H1 (cell line): ENCODE data around the gene TIGIT. TPM values are rescaled to one million over a fixed set of nuclear protein-coding genes. Genes with fewer than 3 reads are reported as not detected.

Experiments used
- CTCF ChIA-PET: fragments of 300-600 bp; sonication (Branson Sonifier 250); formaldehyde crosslinking; loops from one replicate; lab custom pipeline; 2021; ENCODE audit not compliant: partially characterized antibody; lab: Charles Lee
- POLR2A ChIA-PET: fragments of 300-600 bp; sonication (Branson Sonifier 250); formaldehyde crosslinking; loops from one replicate; lab custom pipeline; 2021; ENCODE audit warnings: inconsistent platforms; ENCODE audit not compliant: partially characterized antibody; lab: Charles Lee
- DNase-seq, 2 experiments: peaks; one replicate each; pipeline versions ENCODE4 v3.0.0 to v3.0.0-alpha.2; 2010 to 2022; ENCODE audit warnings: low spot score in 2 of 2, low read depth in 1 of 2, mixed read lengths in 1 of 2
- FAIRE-seq: peaks from 2 replicates; lab custom pipeline; 2011; peaks lifted over from hg19 to GRCh38; lab: Jason Lieb, UNC
- H2AFZ ChIP-seq: 2 replicates; pipeline ENCODE4 v1.8.1; 2012; ENCODE audit warnings: low read length, inconsistent platforms
- H2AK5ac ChIP-seq: 2 replicates; pipeline ENCODE4 v1.6.1; 2013; ENCODE audit warnings: low read depth, low read length
- H2BK120ac ChIP-seq: replicated peaks from 2 replicates; pipeline ENCODE3; 2013; ENCODE audit warnings: low read depth, low read length, inconsistent platforms
- H2BK12ac ChIP-seq: 2 replicates; pipeline ENCODE4 v1.6.1; 2013; ENCODE audit warnings: low read depth, low read length
- H2BK15ac ChIP-seq: 2 replicates; pipeline ENCODE4 v1.6.1; 2013; ENCODE audit warnings: low read length
- H2BK20ac ChIP-seq: 2 replicates; pipeline ENCODE4 v1.6.1; 2013; ENCODE audit warnings: low read length
- H2BK5ac ChIP-seq: 2 replicates; pipeline ENCODE4 v1.6.1; 2013; ENCODE audit warnings: low read depth, low read length
- H3K14ac ChIP-seq: 2 replicates; pipeline ENCODE4 v1.6.1; 2013; ENCODE audit warnings: inconsistent platforms; ENCODE audit not compliant: insufficient read length
- H3K18ac ChIP-seq: 2 replicates; pipeline ENCODE4 v1.6.1; 2013; ENCODE audit warnings: low read length; ENCODE audit errors: extremely low read depth
- H3K23ac ChIP-seq: 2 replicates; pipeline ENCODE4 v1.6.1; 2013; ENCODE audit warnings: inconsistent platforms; ENCODE audit not compliant: insufficient read length
- H3K23me2 ChIP-seq: 2 replicates; pipeline ENCODE4 v1.6.1; 2013; ENCODE audit warnings: low read depth, low read length
- H3K27ac ChIP-seq: 2 replicates; pipeline ENCODE4 v1.6.1; 2011; ENCODE audit warnings: low read depth, low read length, inconsistent platforms
- H3K27me3 ChIP-seq, 4 experiments: replicated peaks in 1 of 4; 1 replicate in 1 of 4; 2 replicates in 3 of 4; pipeline versions ENCODE4 v1.6.1 to v1.8.1; 2011 to 2013; ENCODE audit warnings: low read length in 3 of 4, mild to moderate bottlenecking in 3 of 4, inconsistent platforms in 2 of 4, mixed read lengths in 2 of 4, moderate library complexity in 1 of 4; ENCODE audit not compliant: control insufficient read depth in 3 of 4, insufficient read depth in 3 of 4; ENCODE audit errors: extremely low read depth in 1 of 4
- H3K36me3 ChIP-seq, 4 experiments: 2 replicates each; pipeline versions ENCODE4 v1.6.1 to v1.8.1; 2011 to 2013; ENCODE audit warnings: mild to moderate bottlenecking in 4 of 4, low read length in 3 of 4, moderate library complexity in 2 of 4, control low read depth in 1 of 4, inconsistent platforms in 1 of 4; ENCODE audit not compliant: insufficient read depth in 4 of 4, control insufficient read depth in 2 of 4
- H3K4ac ChIP-seq: replicated peaks from 2 replicates; pipeline ENCODE3; 2013; ENCODE audit warnings: low read length, low read depth, mixed read lengths, inconsistent platforms; ENCODE audit not compliant: insufficient read length
- H3K4me1 ChIP-seq, 4 experiments: replicated peaks in 1 of 4; 1 replicate in 1 of 4; 2 replicates in 3 of 4; pipeline versions ENCODE4 v1.6.1 to v1.8.1; 2011 to 2013; ENCODE audit warnings: low read length in 3 of 4, inconsistent platforms in 2 of 4, mixed read lengths in 1 of 4; ENCODE audit not compliant: insufficient read depth in 4 of 4, control insufficient read depth in 3 of 4
- H3K4me2 ChIP-seq, 2 experiments: 2 replicates each; pipeline versions ENCODE4 v1.6.1 to v1.8.1; 2011 to 2013; ENCODE audit warnings: low read depth in 2 of 2, low read length in 2 of 2, control low read depth in 1 of 2, inconsistent platforms in 1 of 2, mild to moderate bottlenecking in 1 of 2; ENCODE audit not compliant: insufficient read depth in 1 of 2
- H3K4me3 ChIP-seq, 4 experiments: fragments of 200-600, 300-600 bp in 1 of 4; sonication (generic), shearing (Covaris generic), sonication (Bioruptor Twin) in 1 of 4; 2 replicates each; pipeline versions ENCODE4 v1.5.1 to v1.8.1; 2011 to 2016; ENCODE audit warnings: low read length in 4 of 4, low read depth in 3 of 4, control low read depth in 2 of 4, inconsistent platforms in 2 of 4, mild to moderate bottlenecking in 2 of 4, mixed read lengths in 1 of 4, moderate library complexity in 1 of 4; ENCODE audit not compliant: insufficient read depth in 2 of 4; ENCODE audit errors: extremely low read depth in 1 of 4
- H3K56ac ChIP-seq: replicated peaks from 2 replicates; pipeline ENCODE3; 2013; ENCODE audit warnings: low read depth, mild to moderate bottlenecking, mixed read lengths, low read length, inconsistent platforms; ENCODE audit not compliant: insufficient read length
- H3K79me1 ChIP-seq: 2 replicates; pipeline ENCODE4 v1.6.1; 2013; ENCODE audit warnings: low read depth, low read length, control low read depth
- H3K79me2 ChIP-seq, 2 experiments: 2 replicates each; pipeline versions ENCODE4 v1.6.1 to v1.8.1; 2012 to 2013; ENCODE audit warnings: low read length in 2 of 2, mild to moderate bottlenecking in 2 of 2, inconsistent platforms in 1 of 2; ENCODE audit not compliant: insufficient read depth in 2 of 2, control insufficient read depth in 1 of 2
- H3K9ac ChIP-seq, 4 experiments: replicated peaks in 1 of 4; 1 replicate in 1 of 4; 2 replicates in 3 of 4; pipeline versions ENCODE4 v1.6.1 to v1.8.1; 2011 to 2013; ENCODE audit warnings: low read depth in 3 of 4, low read length in 3 of 4, control low read depth in 2 of 4, mild to moderate bottlenecking in 2 of 4, moderate library complexity in 2 of 4, inconsistent platforms in 1 of 4; ENCODE audit errors: extremely low read depth in 1 of 4
- H3K9me3 ChIP-seq, 2 experiments: 2 replicates each; pipeline versions ENCODE4 v1.6.1 to v1.8.1; 2012 to 2013; ENCODE audit warnings: mild to moderate bottlenecking in 2 of 2, moderate library complexity in 2 of 2, control low read depth in 1 of 2, inconsistent platforms in 1 of 2, low read depth in 1 of 2, low read length in 1 of 2, mixed read lengths in 1 of 2; ENCODE audit not compliant: insufficient read depth in 2 of 2
- H4K20me1 ChIP-seq, 2 experiments: replicated peaks in 1 of 2; 2 replicates each; pipeline versions ENCODE3 to v1.8.1; 2011 to 2013; ENCODE audit warnings: inconsistent platforms in 2 of 2, low read length in 2 of 2, mild to moderate bottlenecking in 1 of 2; ENCODE audit not compliant: insufficient read depth in 2 of 2, control insufficient read depth in 1 of 2
- H4K5ac ChIP-seq: 2 replicates; pipeline ENCODE4 v1.6.1; 2013; ENCODE audit warnings: low read length, low read depth, mixed read lengths, inconsistent platforms; ENCODE audit not compliant: insufficient read length
- H4K8ac ChIP-seq: 2 replicates; pipeline ENCODE4 v1.8.0; 2013; ENCODE audit warnings: mild to moderate bottlenecking, moderate library complexity, low read length, inconsistent platforms; ENCODE audit not compliant: insufficient read depth; ENCODE audit errors: extremely low read depth
- H4K91ac ChIP-seq: replicated peaks from 2 replicates; pipeline ENCODE3; 2013; ENCODE audit warnings: low read length, mixed read lengths, inconsistent platforms; ENCODE audit not compliant: insufficient read length
- CBX5 ChIP-seq: fragments of 300-800, 300-1000 bp; sonication (generic); IDR thresholded peaks from 2 replicates; pipeline ENCODE4 v1.7.1; 2016; ENCODE audit warnings: antibody characterized with exemption, low read length, low read depth
- CHD1 ChIP-seq: IDR thresholded peaks from 2 replicates; pipeline ENCODE4 v1.6.1; 2012; ENCODE audit warnings: low read depth, low read length, improper control_type of control experiment
- CTBP2 ChIP-seq: IDR thresholded peaks from 2 replicates; pipeline ENCODE4 v1.7.0; 2011; ENCODE audit warnings: borderline replicate concordance, mild to moderate bottlenecking, moderate library complexity, mixed read lengths, low read length; ENCODE audit not compliant: insufficient read depth, insufficient read length
- MAFK ChIP-seq: IDR thresholded peaks from 2 replicates; pipeline ENCODE4 v1.6.1; 2012; ENCODE audit warnings: low read depth, mild to moderate bottlenecking, improper control_type of control experiment, low read length
- NANOG ChIP-seq: IDR thresholded peaks from 2 replicates; pipeline ENCODE4 v1.6.1; 2011; ENCODE audit warnings: low read length, low read depth, mild to moderate bottlenecking, inconsistent platforms; ENCODE audit not compliant: insufficient read depth, poor library complexity, severe bottlenecking
- NRF1 ChIP-seq: IDR thresholded peaks from 2 replicates; pipeline ENCODE4 v1.6.1; 2011; ENCODE audit warnings: mild to moderate bottlenecking, low read depth, low read length, improper control_type of control experiment
- RNF2 ChIP-seq: fragments of 200-900, 300-1000 bp; sonication (generic); IDR thresholded peaks from 2 replicates; pipeline ENCODE4 v1.7.1; 2016; ENCODE audit warnings: borderline replicate concordance, low read depth, mild to moderate bottlenecking, antibody characterized with exemption, low read length; ENCODE audit not compliant: poor library complexity, severe bottlenecking; ENCODE audit errors: missing control alignments
- SIX5 ChIP-seq: IDR thresholded peaks from 2 replicates; pipeline ENCODE4 v1.6.1; 2011; ENCODE audit warnings: mild to moderate bottlenecking, low read depth, low read length
- SP1 ChIP-seq: IDR thresholded peaks from 2 replicates; pipeline ENCODE4 v1.6.1; 2011; ENCODE audit warnings: low read depth, low read length
- SP2 ChIP-seq: IDR thresholded peaks from 2 replicates; pipeline ENCODE4 v1.6.1; 2012; ENCODE audit warnings: mild to moderate bottlenecking, low read length, inconsistent platforms
- TAF1 ChIP-seq: IDR thresholded peaks from 2 replicates; pipeline ENCODE4 v1.6.1; 2011; ENCODE audit warnings: mild to moderate bottlenecking, low read depth, low read length
- YY1 ChIP-seq: IDR thresholded peaks from 2 replicates; pipeline ENCODE4 v1.6.1; 2011; ENCODE audit warnings: low read depth, mild to moderate bottlenecking, low read length
- ZNF274 ChIP-seq: IDR thresholded peaks from 2 replicates; pipeline ENCODE4 v1.7.0; 2012; ENCODE audit warnings: low read length, borderline replicate concordance; ENCODE audit errors: extremely low read depth
- whole genome bisulfite sequencing, 2 experiments: shearing (Covaris generic) in 1 of 2; methylation state at CpG; one replicate each; pipeline versions ENCODE4 v1.1.6 to v1.1.7; 2013 to 2015; ENCODE audit warnings: low lambda C conversion rate in 2 of 2, mixed read lengths in 2 of 2, inconsistent platforms in 1 of 2, low coverage in 1 of 2, missing lambda C conversion rate in 1 of 2; ENCODE audit not compliant: insufficient replicate concordance in 2 of 2, insufficient coverage in 1 of 2, insufficient read length in 1 of 2; ENCODE audit errors: extremely low coverage in 1 of 2, missing lambda C conversion rate in 1 of 2; 5-methylcytosine and 5-hydroxymethylcytosine counted together
- polyA plus RNA-seq, 7 experiments: library from polyadenylated mRNA; depleted of rRNA in 3 of 7; stranded (reverse) in 5 of 7; unstranded in 2 of 7; fragments of >200 nt in 5 of 7; fragments of 200-250 nt in 2 of 7; gene quantifications; 1 replicate in 5 of 7; 2 replicates in 1 of 7; 4 replicates in 1 of 7; pipeline versions ENCODE4 v1.2.1 to v1.2.3, GENCODE V29; 2011 to 2013; ENCODE audit warnings: missing spikeins in 2 of 7, mixed read lengths in 2 of 7
- total RNA-seq: library from RNA; stranded (reverse); fragmentation: NEBNext Ultra II Directional; extraction: Animal tissue kit (Norgen Biotek cat#: 25700); gene quantifications from 2 replicates; pipeline ENCODE4 v1.2.1, GENCODE V29; 2021

The TIGIT gene
- total and polyA plus RNA-seq, 2 of the 8 experiments (the other 6 are each of a cell fraction or from before 2014, with no cell fraction given) = 0.02 TPM; not detected in 1

GRCh38 chr3:114338651-114339357, 45.0 kb downstream of the TIGIT start:
- Histone ChIP-seq H2BK15ac (no peak overlapping the region), H2BK5ac (no peak overlapping the region), H4K8ac (no peak overlapping the region; the same call in 1 of the 2 replicates), H3K18ac (no peak overlapping the region), H3K23ac (no peak overlapping the region), H3K4ac (no peak overlapping the region), H4K5ac (no peak overlapping the region), H2AFZ (no peak overlapping the region), H3K23me2 (no peaks in the 10 kb centered on the region), H4K20me1 (no peaks in the 10 kb centered on the region), H3K27me3 (no peaks in the 10 kb centered on the region), H3K9me3 (no peaks in the 10 kb centered on the region), H3K56ac (no peak overlapping the region), H3K79me2 (no peaks in the 10 kb centered on the region), H3K14ac (no peak overlapping the region), H3K9ac (no peak overlapping the region), H3K4me3 (no peak overlapping the region), H2BK12ac (no peak overlapping the region), H3K27ac (no peak overlapping the region), H4K91ac (peak overlapping the region; percentile 46), H2AK5ac (no peak overlapping the region), H2BK20ac (no peak overlapping the region), H3K4me1 (peaks cover 0 to 5% (median 3%) of the 10 kb centered on the region in 4 experiments; a peak in 4 of 7 replicates), H3K4me2 (no peak overlapping the region), H3K79me1 (no peaks in the 10 kb centered on the region), H3K36me3 (no peaks in the 10 kb centered on the region), H2BK120ac (no peak overlapping the region)
- POLR2A ChIA-PET = no interaction called here
- WGBS, 2 experiments = 93% methylated on average over 16 of the region's 19 CpGs; no CpG with 5 or more reads in 1 of the 2 experiments
- FAIRE-seq (no peak), DNase-seq (no peak)
- CTCF ChIA-PET = interaction anchor here (0.6 to 2.0 kb wide), 4 partner anchors 8 to 672 kb away, joined by 3 to 7 read pairs (median 3); no protein-coding TSS in a partner anchor
- TF ChIP-seq RNF2 (no peak), CHD1 (no peak), NANOG (no peak), MAFK (no peak), SIX5 (no peak), NRF1 (no peak), TAF1 (no peak), CBX5 (no peak), YY1 (no peak), SP1 (no peak), CTBP2 (no peak), SP2 (no peak), ZNF274 (no peak)
